Adrenal gland (tissue), 5 donors: Measurements from ENCODE around the gene PRSS12.

ENCODE experiments used
- CTCF ChIP-seq, 6 experiments: fragments of 450-650 bp in 4 of 6; fragments of 200-600 bp in 2 of 6; sonication (generic) in 1 of 6; IDR thresholded peaks; 1 replicate in 5 of 6; 2 replicates in 1 of 6; pipeline versions ENCODE4 v1.5.1 to v1.8.0; 2016 to 2021; ENCODE audit warnings: antibody characterized with exemption in 6 of 6, mild to moderate bottlenecking in 2 of 6, moderate library complexity in 1 of 6
- POLR2A ChIP-seq, 2 donors: fragments of 450-650 bp; IDR thresholded peaks; one replicate each; pipeline ENCODE4 v1.6.1; 2017; ENCODE audit warnings: antibody characterized with exemption in 2 of 2, mild to moderate bottlenecking in 2 of 2, moderate library complexity in 1 of 2
- donor health status: DM: no; HTN: no; CAD: no.

- TF ChIP-seq POLR2A (IDR thresholded peaks at IDR 0.05) (no peak), CTCF (IDR thresholded peaks at IDR 0.05) (no peak)
Observed at GRCh38 chr4:118296729-118297128, 56.1 kb downstream of the PRSS12 start.
